GM21529 (cell line): Measurements from ENCODE around the gene NELFB.

ENCODE experiments used
- ATAC-seq: cut with Tn5 transposase; IDR thresholded peaks from one replicate; pipeline ENCODE4 v1.9.1; 2021; ENCODE audit not compliant: unreplicated experiment

Gene NELFB

DNA sequence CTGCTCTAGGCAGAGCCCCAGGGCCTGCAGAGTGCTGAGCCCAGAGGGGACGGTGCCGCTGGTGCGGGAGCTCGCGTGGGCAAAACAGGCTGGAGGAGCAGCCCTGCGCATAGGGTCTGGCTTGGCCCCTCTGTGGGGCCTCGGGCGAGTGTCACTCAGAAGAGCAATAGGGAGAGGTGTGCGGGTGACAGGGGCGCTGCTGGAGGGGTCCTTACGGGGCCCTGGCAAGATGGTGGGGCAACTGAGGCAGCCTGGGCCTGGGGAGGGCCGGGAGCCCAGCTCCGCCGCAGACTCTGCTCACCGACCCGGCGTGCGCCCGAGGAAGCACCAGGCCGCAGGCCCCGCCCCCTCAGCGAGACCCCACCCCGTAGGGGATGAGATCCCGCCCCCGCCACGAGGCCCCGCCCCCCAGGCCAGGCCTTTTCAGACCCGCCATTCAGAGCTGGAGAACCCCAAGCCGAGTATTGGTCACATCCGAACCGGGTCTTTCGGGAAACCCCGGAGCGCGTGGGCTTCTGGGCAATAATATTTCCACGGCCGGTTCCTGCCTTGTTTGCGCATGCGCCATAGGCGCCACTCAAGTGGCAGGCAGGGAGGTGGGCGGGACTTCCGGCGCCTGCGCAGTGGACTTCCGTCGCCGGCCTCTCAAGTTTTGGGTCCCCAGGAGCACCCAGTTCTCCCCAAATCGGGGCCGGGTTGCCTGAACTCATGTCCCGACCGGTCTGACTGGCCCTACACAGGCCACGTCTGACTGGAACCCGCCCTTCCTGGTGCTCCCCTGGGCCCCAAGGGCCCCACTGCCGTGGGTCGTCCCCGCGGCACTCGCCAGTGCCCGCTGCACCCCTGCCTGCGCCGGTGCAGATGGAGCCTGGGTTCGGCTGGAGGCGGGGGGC is 31.8 kb upstream of the NELFB start:
- peak; percentile 76 for ATAC-seq

DNA sequence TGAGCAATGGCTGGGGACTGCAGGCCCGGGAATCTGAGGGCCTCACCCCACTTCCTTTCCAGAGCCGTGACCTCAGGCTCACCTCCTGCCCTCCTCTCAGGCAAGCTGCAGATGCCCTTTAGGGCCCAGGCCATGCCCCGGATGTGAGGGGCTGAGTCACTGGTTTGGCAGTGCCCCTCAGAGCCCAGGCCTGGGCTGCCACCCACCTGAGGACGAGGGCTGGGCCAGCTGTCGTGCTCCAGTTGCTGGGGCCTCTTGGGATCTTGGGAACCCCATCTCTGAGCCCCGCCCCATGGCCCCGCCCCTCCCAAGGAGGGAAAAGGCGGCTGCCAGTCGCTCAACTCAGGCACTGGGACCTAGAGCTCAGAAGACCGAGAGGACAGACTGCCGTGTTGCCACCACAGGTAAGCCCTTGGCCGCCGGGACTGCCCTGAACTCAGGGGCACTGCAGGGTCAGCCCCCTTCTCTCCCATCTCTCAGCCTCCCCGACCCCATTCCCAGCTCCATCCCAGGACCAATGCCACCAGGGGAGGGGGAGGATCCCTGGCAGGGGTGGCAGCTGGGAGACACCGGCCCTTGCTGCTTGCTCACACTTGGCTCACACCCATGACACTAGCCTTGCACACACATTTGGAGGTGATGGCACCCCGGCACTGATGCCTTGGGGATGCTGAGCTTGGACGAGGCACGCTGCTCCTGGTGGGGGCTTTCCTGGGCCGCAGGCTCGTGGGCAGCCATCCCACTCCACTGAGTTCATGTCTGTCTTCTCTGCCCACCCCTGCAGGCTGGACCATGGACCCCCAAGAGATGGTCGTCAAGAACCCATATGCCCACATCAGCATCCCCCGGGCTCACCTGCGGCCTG is 30.1 kb upstream of the NELFB start, which contains the start of gene CYSRT1:
CYSRT1 (plus strand) TSS at position 345 of the 865 bp plus-strand sequence; CDS start at position 793, 448 bp downstream.
- ATAC-seq = no peak

GRCh38 chr9:137225699-137226331 is 29.3 kb upstream of the NELFB start:
- ATAC-seq = no peak

DNA sequence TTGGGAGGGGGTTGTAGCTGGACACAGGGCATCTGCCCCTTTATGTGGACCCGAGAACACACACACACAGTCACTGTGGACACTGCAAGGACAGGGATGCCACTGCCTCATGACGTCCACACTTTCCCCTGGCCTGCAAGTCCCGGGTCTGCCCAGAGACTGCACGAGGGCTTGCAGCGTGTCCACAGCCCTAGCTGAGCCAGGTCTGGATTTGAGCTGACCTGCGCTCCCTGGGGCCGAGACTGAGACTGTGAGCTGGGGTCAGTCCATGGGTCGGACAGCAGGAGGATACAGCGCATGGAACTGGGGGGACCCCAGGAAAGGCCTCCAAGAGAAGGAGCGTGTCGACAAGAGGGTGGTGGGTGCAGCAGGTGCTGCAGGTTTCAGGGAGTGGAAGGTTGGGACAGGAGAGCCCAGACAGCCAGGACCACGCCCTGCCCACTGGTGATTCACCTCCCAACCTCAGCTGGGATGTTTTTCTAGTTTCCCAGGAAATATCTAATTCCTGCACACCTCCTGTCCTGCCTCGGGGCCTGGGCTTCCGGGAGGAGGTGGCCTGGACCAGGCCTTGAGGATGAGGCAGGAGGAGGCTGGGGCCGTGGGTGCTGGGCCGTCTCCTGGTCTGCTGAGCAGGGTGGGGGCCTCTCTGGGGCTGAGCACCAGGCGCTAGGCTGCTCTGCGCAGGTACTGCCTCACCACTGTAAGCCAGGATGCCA is 28.6 kb upstream of the NELFB start:
- ATAC-seq = no peak

DNA sequence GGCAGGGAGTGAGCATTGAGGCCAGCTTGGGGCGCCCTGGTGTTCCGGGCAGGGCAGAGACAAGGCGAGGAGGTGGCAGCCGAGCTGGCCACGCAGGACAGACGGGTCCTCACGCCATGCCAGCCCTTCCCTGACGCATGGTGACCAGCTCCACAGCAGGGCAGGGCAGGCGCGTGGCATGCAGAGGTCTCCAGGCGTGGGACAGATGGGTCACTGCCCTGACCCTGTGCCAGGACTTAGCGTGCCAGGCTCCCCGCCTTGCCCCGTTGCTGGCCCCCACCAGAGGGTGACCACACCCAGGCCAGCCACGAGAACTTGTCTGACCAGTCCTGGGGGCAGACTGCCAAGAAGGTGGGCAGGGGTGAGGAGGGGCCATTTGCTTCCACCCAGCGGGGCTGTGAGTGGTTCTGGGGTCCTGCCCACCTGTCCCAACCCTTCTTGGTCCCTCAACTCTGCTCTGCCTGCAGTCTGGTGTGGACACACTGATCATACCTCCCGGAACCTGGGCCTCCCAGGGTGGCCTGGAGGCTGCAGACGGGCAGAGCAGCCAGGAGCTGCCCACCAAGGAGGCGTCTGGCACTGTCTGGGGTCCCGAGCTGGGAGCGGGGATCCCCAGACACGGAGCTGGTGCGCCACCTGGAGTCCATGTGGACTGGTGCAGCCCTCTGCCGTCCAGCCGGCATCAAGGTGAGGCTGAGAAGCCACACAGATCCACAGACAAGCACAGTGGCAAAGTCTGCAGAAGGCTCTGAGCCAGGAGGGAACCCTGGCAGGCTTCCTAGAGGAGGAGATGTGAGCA is 27.9 kb upstream of the NELFB start, which contains the start of gene RNF224:
RNF224 (plus strand) TSS at position 449 of the 799 bp plus-strand sequence. CDS start 834 bp downstream, outside the sequence.
- ATAC-seq = no peak

- ATAC-seq = no peak
Observed at GRCh38 chr9:137227853-137228505, 27.1 kb upstream of the NELFB start.

DNA sequence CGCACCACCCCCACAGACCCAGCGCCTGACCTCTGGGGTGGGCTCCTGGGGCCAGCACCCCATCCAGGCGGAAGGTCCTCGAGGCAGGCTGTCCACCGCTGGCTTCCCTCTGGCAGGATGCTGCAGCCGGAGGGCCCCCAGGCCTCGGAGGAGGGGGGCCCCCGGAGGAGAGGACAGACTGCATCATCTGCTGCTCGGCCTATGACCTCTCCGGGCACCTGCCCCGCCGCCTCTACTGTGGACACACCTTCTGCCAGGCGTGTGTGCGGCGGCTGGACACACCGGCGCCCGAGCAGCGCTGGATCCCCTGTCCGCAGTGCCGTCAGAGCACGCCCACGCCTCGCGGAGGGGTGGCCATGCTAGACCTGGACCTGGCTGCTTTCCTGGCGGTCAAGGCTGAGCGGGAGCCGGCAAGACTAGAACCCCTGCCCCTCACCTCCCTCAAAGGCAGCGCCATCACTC is 26.6 kb upstream of the NELFB start:
- no peak for ATAC-seq

DNA sequence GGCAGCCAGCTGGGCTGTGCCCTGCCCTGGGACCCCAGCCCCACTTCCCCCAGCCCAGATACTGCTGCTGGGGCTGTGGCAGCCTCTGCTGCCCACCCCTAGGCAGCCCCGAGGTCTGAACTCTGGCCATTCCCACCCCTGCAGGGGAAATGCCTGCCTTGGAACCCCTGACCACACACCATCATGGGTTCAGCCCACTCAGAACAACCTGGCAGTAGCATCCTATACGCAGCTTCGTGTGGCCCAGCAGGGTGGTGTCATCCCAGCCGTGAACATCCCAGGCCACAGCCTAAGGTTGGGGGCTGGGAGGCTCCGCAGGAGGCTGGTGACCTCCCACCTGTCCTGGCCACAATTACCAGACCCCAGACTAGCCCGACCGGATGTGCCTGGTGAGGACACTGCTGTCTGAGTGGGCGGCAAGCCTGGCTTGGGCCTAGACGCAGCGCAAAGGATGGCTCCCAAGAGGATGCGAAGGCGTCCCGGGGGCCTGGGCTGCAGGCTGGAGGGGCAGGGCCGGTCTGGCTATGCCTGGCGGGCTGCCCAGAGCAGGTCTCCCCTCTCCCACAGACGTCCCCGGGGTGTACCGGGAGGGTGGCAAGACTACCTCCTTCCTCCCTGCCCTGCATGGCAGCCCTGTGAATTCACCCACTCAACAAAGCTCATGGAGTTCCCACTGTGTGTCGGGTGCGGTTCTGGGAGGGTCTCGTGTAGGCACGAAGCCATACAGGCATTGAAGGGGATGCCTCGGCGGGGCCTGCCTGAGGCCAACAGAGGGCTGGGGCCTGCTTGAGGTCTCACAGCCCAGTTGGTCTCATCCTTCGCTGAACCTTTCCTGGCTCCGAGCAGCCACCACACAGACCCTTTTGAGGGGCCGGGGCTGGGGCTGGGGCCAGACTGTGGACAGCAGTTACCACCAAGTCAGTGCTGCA is 25.9 kb upstream of the NELFB start:
- no peak for ATAC-seq

DNA sequence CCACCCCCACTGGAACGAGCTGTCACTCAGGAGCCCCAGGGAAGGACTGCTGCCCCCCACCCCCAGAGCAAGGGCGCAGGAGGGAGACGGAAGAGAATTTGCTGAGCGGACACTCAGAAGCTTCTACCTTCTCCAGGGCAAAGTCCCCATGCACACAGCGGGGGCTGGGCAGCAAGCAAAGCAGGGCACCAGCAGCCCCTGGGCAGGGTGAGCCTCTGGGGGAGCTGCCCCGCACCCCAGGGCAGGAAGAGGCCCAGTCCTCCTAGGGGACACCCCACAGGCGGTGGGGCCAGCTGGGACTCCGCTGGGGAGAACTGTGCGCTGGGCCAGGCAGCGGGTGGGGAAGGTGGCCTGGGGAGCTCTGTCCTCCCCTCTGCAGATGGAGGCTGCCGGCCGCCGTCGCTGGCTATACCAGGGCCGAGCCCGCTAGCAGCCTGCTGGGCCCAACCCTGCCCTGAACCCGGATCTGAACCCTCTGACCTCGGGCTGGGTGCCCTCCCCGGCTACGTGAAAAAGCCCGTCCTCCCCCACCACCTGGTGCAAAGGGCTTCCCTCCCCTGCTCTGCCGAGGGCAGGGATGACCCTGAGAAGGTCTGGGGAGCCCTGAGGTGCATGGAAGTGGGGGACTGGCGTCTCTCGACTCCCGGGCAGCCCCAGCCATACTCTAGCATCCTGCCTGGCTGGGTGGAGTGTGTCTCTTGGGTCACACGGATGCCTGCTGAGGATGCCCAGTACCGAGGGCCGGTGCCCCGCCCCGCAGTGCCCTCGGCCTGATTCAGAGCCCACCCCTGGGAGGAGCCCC is 25.0 kb upstream of the NELFB start:
- no peak for ATAC-seq

DNA sequence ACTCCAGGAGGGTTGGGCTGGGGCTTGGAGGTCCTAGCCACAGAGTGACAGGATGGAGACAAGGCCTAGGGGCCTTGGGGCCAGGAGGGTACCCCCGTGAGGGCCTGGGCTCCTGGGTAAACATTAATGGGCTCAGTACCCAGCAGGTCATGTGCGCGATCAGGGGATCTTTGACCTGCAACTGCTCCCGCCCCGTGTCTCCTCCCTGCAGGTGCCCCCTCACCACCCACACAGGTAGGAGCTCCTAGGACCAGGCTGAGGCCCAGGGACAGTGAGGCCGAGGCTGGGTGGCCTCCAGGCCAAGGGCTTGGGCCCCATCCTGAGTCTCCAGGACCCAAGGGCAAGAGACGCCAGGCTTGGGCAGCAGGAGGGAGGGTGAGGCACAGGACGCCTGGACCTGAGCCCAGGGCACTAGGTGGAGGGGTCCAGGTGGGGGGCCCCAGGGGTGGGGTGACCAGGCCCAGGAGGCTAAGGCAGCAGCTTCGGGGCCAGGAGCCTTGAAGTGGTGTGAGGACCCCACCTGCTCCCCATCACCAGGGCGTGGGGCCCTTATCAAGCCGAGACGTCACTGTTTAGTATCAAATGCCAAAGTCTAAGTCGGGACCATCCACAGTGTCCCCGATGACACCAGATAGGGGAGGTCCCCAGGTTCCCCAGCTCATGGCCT is 24.3 kb upstream of the NELFB start, which contains the start of gene SLC34A3:
SLC34A3 (plus strand) TSS at position 197 of the 667 bp plus-strand sequence. CDS start 802 bp downstream, outside the sequence.
- no peak for ATAC-seq

DNA sequence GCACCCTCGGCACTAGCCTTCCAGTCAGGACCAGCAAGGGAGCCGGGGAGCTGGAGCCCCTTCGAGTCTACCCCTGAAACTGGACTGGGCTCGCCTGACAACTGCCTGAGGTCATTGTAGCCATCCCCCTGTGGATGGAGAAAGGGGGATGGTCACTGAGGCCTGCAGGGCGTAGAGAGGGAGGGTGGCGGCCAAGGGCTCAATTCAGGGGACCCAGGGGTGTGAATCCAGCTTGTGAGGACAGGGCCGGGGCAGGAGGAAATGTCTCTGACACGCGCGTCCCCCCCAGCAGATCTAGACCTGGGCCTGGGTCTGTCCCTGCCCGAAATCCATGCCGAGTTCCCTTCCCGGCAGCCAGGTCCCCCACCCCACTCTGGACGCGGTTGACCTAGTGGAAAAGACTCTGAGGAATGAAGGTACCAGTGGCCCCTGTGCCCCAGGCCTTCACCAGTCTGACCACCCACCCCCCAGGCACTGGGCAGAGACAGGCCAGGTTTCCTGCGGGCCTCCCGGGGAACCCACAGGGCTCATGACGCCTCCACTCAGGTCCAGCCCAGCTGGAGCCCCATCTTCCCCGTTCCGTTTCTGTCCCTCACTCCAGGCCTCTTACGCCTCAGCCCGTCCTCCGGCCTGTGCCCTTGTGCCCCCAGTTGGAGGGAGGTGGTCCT is 23.6 kb upstream of the NELFB start:
- ATAC-seq = no peak

- no peak for ATAC-seq
Observed at GRCh38 chr9:137232101-137232500, 23.0 kb upstream of the NELFB start.

DNA sequence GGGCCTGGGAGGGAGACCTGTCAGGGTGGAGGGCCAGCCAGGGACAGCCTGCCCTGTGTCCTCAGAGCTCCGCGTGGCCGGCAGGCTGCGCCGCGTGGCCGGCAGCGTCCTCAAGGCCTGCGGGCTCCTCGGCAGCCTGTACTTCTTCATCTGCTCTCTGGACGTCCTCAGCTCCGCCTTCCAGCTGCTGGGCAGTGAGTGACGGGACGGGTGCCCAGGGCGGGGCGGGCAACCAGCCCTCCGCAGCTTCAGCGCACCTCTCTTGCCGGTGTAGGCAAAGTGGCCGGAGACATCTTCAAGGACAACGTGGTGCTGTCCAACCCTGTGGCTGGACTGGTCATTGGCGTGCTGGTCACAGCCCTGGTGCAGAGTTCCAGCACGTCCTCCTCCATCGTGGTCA is 22.6 kb upstream of the NELFB start:
- ATAC-seq = no peak

GRCh38 chr9:137233143-137233980 is 21.8 kb upstream of the NELFB start:
- no peak for ATAC-seq

GRCh38 chr9:137234055-137234697 is 21.0 kb upstream of the NELFB start:
- no peak for ATAC-seq
